Measurements from ENCODE around the gene DLG2. TPM values are rescaled to one million over a fixed set of nuclear protein-coding genes. Genes with fewer than 3 reads are reported as not detected.

The DLG2 gene
- total RNA-seq, 1 donor from 2014 or later = 0.43 TPM

- H3K4me3 ChIP-seq = no peak overlapping the region
- no peak overlapping the region for H3K27ac ChIP-seq
- TF ChIP-seq CTCF (IDR thresholded peaks at IDR 0.05) = no peak
- H3K9me3 ChIP-seq = no peaks in the 10 kb centered on the region
- no peaks in the 10 kb centered on the region for H3K36me3 ChIP-seq
- H3K27me3 ChIP-seq = no peaks in the 10 kb centered on the region
- no peaks in the 10 kb centered on the region for H3K4me1 ChIP-seq
- no peak for DNase-seq (ENCODE audit: low spot score in 2 of 2)
- intact Hi-C loops (cut with DNase I) = no loop called here
These were observed 1530.0 kb downstream of the DLG2 start for GRCh38 chr11:84097186-84097585.

- Histone ChIP-seq H3K27me3 (no peaks in the 10 kb centered on the region), H3K36me3 (no peaks in the 10 kb centered on the region), H3K9me3 (no peaks in the 10 kb centered on the region), H3K27ac (no peak overlapping the region), H3K4me1 (no peaks in the 10 kb centered on the region), H3K4me3 (no peak overlapping the region)
- TF ChIP-seq CTCF (IDR thresholded peaks at IDR 0.05) = no peak
- intact Hi-C loops (cut with DNase I) = no loop called here
- no peak for DNase-seq (ENCODE audit: low spot score in 2 of 2)
These were observed 1535.7 kb downstream of the DLG2 start for GRCh38 chr11:84091212-84091986.

- no peaks in the 10 kb centered on the region for H3K4me1 ChIP-seq
- no peak overlapping the region for H3K27ac ChIP-seq
- no peak for TF ChIP-seq CTCF (IDR thresholded peaks at IDR 0.05)
- no peak overlapping the region for H3K4me3 ChIP-seq
- no peak for DNase-seq (ENCODE audit: low spot score in 2 of 2)
- intact Hi-C loops (cut with DNase I) = no loop called here
- no peaks in the 10 kb centered on the region for H3K9me3 ChIP-seq
- no peaks in the 10 kb centered on the region for H3K36me3 ChIP-seq
- no peaks in the 10 kb centered on the region for H3K27me3 ChIP-seq
These were observed 1537.8 kb downstream of the DLG2 start for GRCh38 chr11:84089072-84090057.

- Histone ChIP-seq H3K4me1 (no peaks in the 10 kb centered on the region), H3K27ac (no peak overlapping the region), H3K9me3 (no peaks in the 10 kb centered on the region), H3K4me3 (no peak overlapping the region), H3K36me3 (no peaks in the 10 kb centered on the region), H3K27me3 (no peaks in the 10 kb centered on the region)
- DNase-seq (ENCODE audit: low spot score in 2 of 2) = no peak
- intact Hi-C loops (cut with DNase I) = no loop called here
- TF ChIP-seq CTCF (IDR thresholded peaks at IDR 0.05) = no peak
These were observed 1555.3 kb downstream of the DLG2 start for GRCh38 chr11:84071851-84072250.

GRCh38 chr11:84069048-84069447 lies 1558.1 kb downstream of the DLG2 start:
- intact Hi-C loops (cut with DNase I) = no loop called here
- no peaks in the 10 kb centered on the region for H3K4me1 ChIP-seq
- TF ChIP-seq CTCF (IDR thresholded peaks at IDR 0.05) = no peak
- DNase-seq (ENCODE audit: low spot score in 2 of 2) = no peak
- H3K27me3 ChIP-seq = no peaks in the 10 kb centered on the region
- no peaks in the 10 kb centered on the region for H3K36me3 ChIP-seq
- H3K9me3 ChIP-seq = no peaks in the 10 kb centered on the region
- H3K4me3 ChIP-seq = no peak overlapping the region
- no peak overlapping the region for H3K27ac ChIP-seq
